Fibroblast of lung (primary cell): ENCODE results near the gene NCOA7. TPM values are rescaled to one million over a fixed set of nuclear protein-coding genes. Genes with fewer than 3 reads are reported as not detected.
A peak's percentile ranks its signal among the peaks of the same experiment; 100 is the strongest.

Experiments
- DNase-seq, 2 donors: peaks; one replicate each; pipeline versions ENCODE4 v3.0.0 to v3.0.0-alpha.2; 2010; ENCODE audit warnings: low read depth in 2 of 2
- H2AFZ ChIP-seq: 2 replicates; pipeline ENCODE4 v1.5.1; 2012; ENCODE audit warnings: low read length, control low read depth, inconsistent platforms
- H3K27ac ChIP-seq: 2 replicates; pipeline ENCODE4 v1.5.1; 2011; ENCODE audit warnings: low read length, control low read depth; ENCODE audit not compliant: insufficient read depth
- H3K27me3 ChIP-seq: 2 replicates; pipeline ENCODE4 v1.5.1; 2011; ENCODE audit warnings: mild to moderate bottlenecking, low read length; ENCODE audit not compliant: control insufficient read depth, insufficient read depth
- H3K36me3 ChIP-seq: 2 replicates; pipeline ENCODE4 v1.5.1; 2011; ENCODE audit warnings: low read length; ENCODE audit not compliant: control insufficient read depth, insufficient read depth
- H3K4me1 ChIP-seq: 2 replicates; pipeline ENCODE4 v1.5.1; 2011; ENCODE audit warnings: low read length; ENCODE audit not compliant: control insufficient read depth, insufficient read depth; ENCODE audit errors: extremely low read depth
- H3K4me2 ChIP-seq: 2 replicates; pipeline ENCODE4 v1.5.1; 2011; ENCODE audit warnings: low read length, control low read depth; ENCODE audit not compliant: insufficient read depth; ENCODE audit errors: extremely low read depth
- H3K4me3 ChIP-seq, 4 experiments: fragments of 200-600 bp in 1 of 4; sonication (generic) in 1 of 4; replicated peaks in 1 of 4; 2 replicates each; pipeline ENCODE4 v1.5.1; 2011 to 2016; ENCODE audit warnings: low read length in 4 of 4, low read depth in 3 of 4, mild to moderate bottlenecking in 3 of 4, control low read depth in 2 of 4, inconsistent platforms in 1 of 4, mixed read lengths in 1 of 4; ENCODE audit not compliant: insufficient read depth in 1 of 4; ENCODE audit errors: control extremely low read depth in 1 of 4
- H3K79me2 ChIP-seq: 2 replicates; pipeline ENCODE4 v1.5.1; 2012; ENCODE audit warnings: mild to moderate bottlenecking, low read length, inconsistent platforms; ENCODE audit not compliant: control insufficient read depth, insufficient read depth
- H3K9ac ChIP-seq: 2 replicates; pipeline ENCODE4 v1.5.1; 2011; ENCODE audit warnings: mild to moderate bottlenecking, low read length, control low read depth; ENCODE audit not compliant: insufficient read depth
- H3K9me3 ChIP-seq: 2 replicates; pipeline ENCODE4 v1.5.1; 2012; ENCODE audit warnings: low read depth, low read length; ENCODE audit not compliant: control insufficient read depth, insufficient read depth
- H4K20me1 ChIP-seq: 2 replicates; pipeline ENCODE4 v1.5.1; 2011; ENCODE audit warnings: low read length; ENCODE audit not compliant: control insufficient read depth, insufficient read depth; ENCODE audit errors: extremely low read depth
- EZH2 ChIP-seq: IDR thresholded peaks from 2 replicates; pipeline ENCODE4 v1.5.1; 2012; ENCODE audit warnings: low read length, control low read depth, mild to moderate bottlenecking; ENCODE audit errors: missing control alignments
- polyA plus RNA-seq, 2 donors: library from polyadenylated mRNA; depleted of rRNA in 1 of 2; stranded (reverse) in 1 of 2; unstranded in 1 of 2; fragments of >200 nt; gene quantifications; 2 replicates each; pipeline ENCODE4 v1.2.1, GENCODE V29; 2011 to 2012; ENCODE audit warnings: missing spikeins in 1 of 2
- total RNA-seq: library from RNA; depleted of rRNA; stranded (reverse); fragments of >200 nt; gene quantifications from 2 replicates; pipeline ENCODE4 v1.2.1, GENCODE V29; 2014
- TF ChIP-seq, protein P1 (sequence below), 2 donors: IDR thresholded peaks in 1 of 2; conservative IDR thresholded peaks in 1 of 2; 1 replicate in 1 of 2; 2 replicates in 1 of 2; pipeline ENCODE4 v1.5.1; 2011 to 2012; ENCODE audit warnings: low read length in 2 of 2, control low read depth in 1 of 2, inconsistent platforms in 1 of 2, low read depth in 1 of 2, mild to moderate bottlenecking in 1 of 2

The NCOA7 gene
- total and polyA plus RNA-seq, 2 donors (not counting 1 experiment from before 2014, with no cell fraction given): 13.7 to 49.9 TPM

DNA sequence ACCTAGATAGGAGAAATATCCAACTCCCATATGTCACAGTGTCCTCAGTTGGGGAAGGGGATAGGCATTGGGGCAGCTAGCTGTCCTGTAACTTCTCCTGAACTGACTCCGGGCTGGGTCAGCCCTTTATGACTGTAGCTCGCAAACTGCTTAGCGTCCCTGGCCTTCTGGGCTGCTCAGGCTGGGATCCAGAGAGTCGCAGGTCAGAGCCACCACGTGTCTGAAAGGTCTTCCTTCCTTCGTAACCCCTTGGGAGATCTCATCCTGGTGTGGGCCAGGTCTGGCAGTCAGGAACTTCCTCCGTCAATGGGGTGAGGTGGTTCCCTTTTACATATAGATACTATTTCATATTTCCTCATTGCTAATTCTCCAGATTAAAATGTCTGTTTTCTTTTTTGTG is 137.0 kb downstream of the NCOA7 start:
- Histone ChIP-seq H3K4me1 (no peaks in the 10 kb centered on the region), H3K4me3 (no peak overlapping the region)
- DNase-seq: no peak

DNA sequence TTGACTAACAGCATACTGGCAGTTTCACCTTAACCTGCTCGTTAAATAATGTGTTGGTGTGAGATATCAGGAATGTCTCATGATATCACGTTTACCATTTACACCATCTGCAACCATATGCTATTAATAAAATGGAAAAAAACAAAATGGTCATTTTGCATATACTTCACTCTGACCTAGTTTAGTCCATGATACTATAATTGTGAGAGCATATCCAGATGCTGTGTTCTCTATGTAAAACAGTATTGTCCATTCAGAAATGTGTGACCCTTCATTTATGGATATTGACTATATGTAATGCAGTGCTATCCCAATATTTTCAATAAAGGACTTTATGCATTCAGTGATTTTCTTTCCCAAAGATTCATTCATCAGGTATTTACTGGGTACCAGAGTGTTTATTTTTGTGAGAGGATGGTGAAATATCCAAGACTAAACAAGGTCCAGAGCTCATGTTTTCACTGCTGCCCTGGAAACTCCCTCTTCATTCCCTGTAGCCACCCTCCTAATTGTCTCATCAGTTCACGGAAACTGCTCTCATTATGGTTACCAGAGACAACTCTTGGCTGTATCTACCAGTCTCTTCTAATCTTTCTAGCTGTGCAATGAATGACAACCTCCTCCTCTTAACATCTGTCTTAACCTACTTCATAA is 140.1 kb downstream of the NCOA7 start:
- Histone ChIP-seq H2AFZ (no peak overlapping the region), H3K4me2 (no peak overlapping the region), H3K36me3 (no peaks in the 10 kb centered on the region), H3K79me2 (no peaks in the 10 kb centered on the region), H3K4me1 (no peaks in the 10 kb centered on the region), H3K27ac (no peak overlapping the region), H4K20me1 (no peaks in the 10 kb centered on the region), H3K9me3 (no peaks in the 10 kb centered on the region), H3K27me3 (no peaks in the 10 kb centered on the region), H3K4me3 (no peak overlapping the region), H3K9ac (no peak overlapping the region)
- TF ChIP-seq, protein P1, sequence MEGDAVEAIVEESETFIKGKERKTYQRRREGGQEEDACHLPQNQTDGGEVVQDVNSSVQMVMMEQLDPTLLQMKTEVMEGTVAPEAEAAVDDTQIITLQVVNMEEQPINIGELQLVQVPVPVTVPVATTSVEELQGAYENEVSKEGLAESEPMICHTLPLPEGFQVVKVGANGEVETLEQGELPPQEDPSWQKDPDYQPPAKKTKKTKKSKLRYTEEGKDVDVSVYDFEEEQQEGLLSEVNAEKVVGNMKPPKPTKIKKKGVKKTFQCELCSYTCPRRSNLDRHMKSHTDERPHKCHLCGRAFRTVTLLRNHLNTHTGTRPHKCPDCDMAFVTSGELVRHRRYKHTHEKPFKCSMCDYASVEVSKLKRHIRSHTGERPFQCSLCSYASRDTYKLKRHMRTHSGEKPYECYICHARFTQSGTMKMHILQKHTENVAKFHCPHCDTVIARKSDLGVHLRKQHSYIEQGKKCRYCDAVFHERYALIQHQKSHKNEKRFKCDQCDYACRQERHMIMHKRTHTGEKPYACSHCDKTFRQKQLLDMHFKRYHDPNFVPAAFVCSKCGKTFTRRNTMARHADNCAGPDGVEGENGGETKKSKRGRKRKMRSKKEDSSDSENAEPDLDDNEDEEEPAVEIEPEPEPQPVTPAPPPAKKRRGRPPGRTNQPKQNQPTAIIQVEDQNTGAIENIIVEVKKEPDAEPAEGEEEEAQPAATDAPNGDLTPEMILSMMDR (conservative IDR thresholded peaks at IDR 0.05 in 1 of 2, IDR thresholded peaks at IDR 0.05 in 1 of 2; ENCODE audit: low read depth in 1 of 2, low read length in 2 of 2): no peak
- no peak for TF ChIP-seq EZH2
- DNase-seq: peak in 1 of 2 donors; percentile 38

More for the DNA sequence above, 137.0 kb downstream of the NCOA7 start:
- no peak for TF ChIP-seq EZH2
- TF ChIP-seq, protein P1 (conservative IDR thresholded peaks at IDR 0.05 in 1 of 2, IDR thresholded peaks at IDR 0.05 in 1 of 2; ENCODE audit: low read depth in 1 of 2, low read length in 2 of 2): no peak
- H3K79me2 ChIP-seq: no peaks in the 10 kb centered on the region
- no peak overlapping the region for H3K27ac ChIP-seq
- H3K9ac ChIP-seq: no peak overlapping the region
- no peaks in the 10 kb centered on the region for H3K9me3 ChIP-seq
- no peaks in the 10 kb centered on the region for H3K27me3 ChIP-seq
- no peaks in the 10 kb centered on the region for H3K36me3 ChIP-seq
- H2AFZ ChIP-seq: no peak overlapping the region
- H3K4me2 ChIP-seq: no peak overlapping the region
- H4K20me1 ChIP-seq: no peaks in the 10 kb centered on the region

DNA sequence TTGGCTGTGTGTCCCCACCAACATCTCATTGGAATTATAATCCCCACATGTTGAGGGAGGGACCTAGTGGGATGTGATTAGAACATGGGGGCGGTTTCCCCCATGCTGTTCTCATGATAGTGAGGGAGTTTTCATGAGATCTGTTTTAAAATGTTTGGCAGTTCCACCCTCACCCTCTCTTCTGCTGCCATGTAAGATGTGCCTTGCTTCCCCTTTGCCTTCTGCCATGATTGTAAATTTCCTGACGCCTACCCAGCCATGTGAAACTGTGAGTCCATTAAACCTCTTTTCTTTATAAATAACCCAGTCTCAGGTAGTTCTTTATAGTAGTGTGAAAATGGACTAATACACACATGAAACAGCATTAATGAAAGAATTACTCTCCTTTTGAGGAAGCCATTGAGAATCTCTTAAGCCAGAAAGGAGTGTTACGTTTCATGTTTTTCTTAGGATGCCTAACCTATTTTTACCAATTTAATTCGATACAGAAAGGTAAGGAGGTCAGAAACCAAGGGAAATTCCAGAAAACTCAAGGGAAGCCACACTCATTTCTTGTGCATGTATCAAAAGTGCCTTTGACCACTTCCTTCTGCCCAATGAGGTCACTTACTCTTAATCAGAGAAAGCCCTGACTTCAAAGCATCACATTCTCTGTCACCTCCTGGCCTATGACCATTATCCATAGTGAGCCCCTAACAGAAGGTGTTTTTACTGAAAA is 141.1 kb downstream of the NCOA7 start:
- H3K9me3 ChIP-seq: no peaks in the 10 kb centered on the region
- TF ChIP-seq, protein P1 (conservative IDR thresholded peaks at IDR 0.05 in 1 of 2, IDR thresholded peaks at IDR 0.05 in 1 of 2; ENCODE audit: low read depth in 1 of 2, low read length in 2 of 2): no peak
- no peak for TF ChIP-seq EZH2
- no peaks in the 10 kb centered on the region for H3K27me3 ChIP-seq
- no peak overlapping the region for H3K4me3 ChIP-seq
- H3K27ac ChIP-seq: no peak overlapping the region
- H4K20me1 ChIP-seq: no peaks in the 10 kb centered on the region
- no peaks in the 10 kb centered on the region for H3K4me1 ChIP-seq
- no peaks in the 10 kb centered on the region for H3K36me3 ChIP-seq
- no peak overlapping the region for H2AFZ ChIP-seq
- H3K4me2 ChIP-seq: no peak overlapping the region
- H3K9ac ChIP-seq: no peak overlapping the region
- H3K79me2 ChIP-seq: no peaks in the 10 kb centered on the region
- DNase-seq: peak in 1 of 2 donors; percentile 52
